K562 (cell line): ENCODE measurements around the gene CSF1R. TPM values are rescaled to one million over a fixed set of nuclear protein-coding genes. Genes with fewer than 3 reads are reported as not detected.

ENCODE experiments used
- ATAC-seq: fragments of 200-7000 bp; cut with Tn5 transposase; 3 replicates; pipeline ENCODE4 v1.9.1; 2020; ENCODE audit warnings: moderate library complexity
- BruUV-seq: library from RNA; stranded (reverse); fragments of 400-500 nt; replicated peaks from 2 replicates; lab custom pipeline; 2021; lab: Mats Ljungman, UMichigan
- CTCF ChIA-PET: fragments of 300-600 bp; formaldehyde crosslinking; extraction: SDS; loops from one replicate; lab custom pipeline; 2021; ENCODE audit warnings: low intra/inter-chr PET ratio; lab: Yijun Ruan, JAX
- POLR2A ChIA-PET: fragments of 300-600, 350-650 bp; sonication (Branson Sonifier 250); formaldehyde crosslinking; extraction: SDS; loops from one replicate; lab custom pipeline; 2021; ENCODE audit warnings: antibody characterized with exemption, inconsistent platforms; lab: Yijun Ruan, JAX
- DNase-seq, 4 experiments: peaks; one replicate each; pipeline versions ENCODE4 v3.0.0 to v3.0.0-alpha.2; 2011 to 2018; ENCODE audit warnings: low spot score in 3 of 4, mixed read lengths in 3 of 4; ENCODE audit errors: extremely low read depth in 1 of 4
- FAIRE-seq: peaks from 2 replicates; lab custom pipeline; 2011; peaks lifted over from hg19 to GRCh38; lab: Jason Lieb, UNC
- H2AFZ ChIP-seq: 2 replicates; pipeline ENCODE4 v1.6.0; 2011; ENCODE audit warnings: low read depth, low read length, control low read depth, inconsistent platforms
- H3K27ac ChIP-seq: fragments of 200-600 bp; 3 replicates; pipeline ENCODE4 v1.8.0; 2011; ENCODE audit warnings: low read depth, mild to moderate bottlenecking, control low read depth, inconsistent platforms, low read length, moderate library complexity, mixed read lengths; ENCODE audit errors: extremely low read depth
- H3K27me3 ChIP-seq, 2 experiments: fragments of 300-600 bp in 1 of 2; 2 replicates in 1 of 2; 3 replicates in 1 of 2; pipeline versions ENCODE4 v1.6.0 to v1.8.0; 2011; ENCODE audit warnings: inconsistent platforms in 2 of 2, low read length in 2 of 2, mild to moderate bottlenecking in 1 of 2, mixed read lengths in 1 of 2, moderate library complexity in 1 of 2; ENCODE audit not compliant: control insufficient read depth in 2 of 2, insufficient read depth in 2 of 2
- H3K36me3 ChIP-seq: fragments of 300-600 bp; 3 replicates; pipeline ENCODE4 v1.8.0; 2011; ENCODE audit warnings: mild to moderate bottlenecking, low read length, inconsistent platforms; ENCODE audit not compliant: control insufficient read depth, insufficient read depth
- H3K4me1 ChIP-seq, 2 experiments: fragments of 200-600 bp in 1 of 2; replicated peaks in 1 of 2; 2 replicates in 1 of 2; 3 replicates in 1 of 2; pipeline versions ENCODE4 v1.5.1 to v1.8.0; 2011; ENCODE audit warnings: inconsistent platforms in 2 of 2, low read length in 2 of 2, mild to moderate bottlenecking in 1 of 2, mixed read lengths in 1 of 2, moderate library complexity in 1 of 2; ENCODE audit not compliant: control insufficient read depth in 2 of 2, insufficient read depth in 2 of 2
- H3K4me2 ChIP-seq: 2 replicates; pipeline ENCODE4 v1.6.1; 2011; ENCODE audit warnings: low read length, control low read depth, inconsistent platforms, mixed read lengths; ENCODE audit not compliant: insufficient read depth
- H3K4me3 ChIP-seq: fragments of 200-600 bp; sonication (generic), shearing (Covaris generic); 2 replicates; pipeline ENCODE4 v1.5.1; 2016; ENCODE audit warnings: control low read depth, inconsistent platforms
- H3K79me2 ChIP-seq: fragments of 200-600 bp; 3 replicates; pipeline ENCODE4 v1.8.0; 2011; ENCODE audit warnings: low read length, inconsistent platforms; ENCODE audit not compliant: control insufficient read depth, insufficient read depth
- H3K9ac ChIP-seq, 2 experiments: 2 replicates each; pipeline versions ENCODE4 v1.6.0 to v1.6.1; 2011; ENCODE audit warnings: low read depth in 2 of 2, low read length in 2 of 2, control low read depth in 1 of 2, inconsistent platforms in 1 of 2, mild to moderate bottlenecking in 1 of 2, mixed read lengths in 1 of 2; ENCODE audit not compliant: insufficient read depth in 1 of 2
- H3K9me1 ChIP-seq: one replicate; pipeline ENCODE4 v1.6.0; 2011; ENCODE audit warnings: inconsistent platforms, mild to moderate bottlenecking, low read length, moderate library complexity; ENCODE audit not compliant: control insufficient read depth, insufficient read depth
- H3K9me3 ChIP-seq: replicated peaks from 2 replicates; pipeline ENCODE4 v1.5.1; 2011; ENCODE audit warnings: low read depth, low read length, inconsistent platforms; ENCODE audit not compliant: control insufficient read depth, insufficient read depth
- H4K20me1 ChIP-seq: replicated peaks from 2 replicates; pipeline ENCODE4 v1.6.1; 2011; ENCODE audit warnings: low read length, inconsistent platforms, mixed read lengths; ENCODE audit not compliant: control insufficient read depth, insufficient read depth
- BRF2 ChIP-seq: IDR thresholded peaks from 3 replicates; pipeline ENCODE4 v1.6.1; 2011; ENCODE audit warnings: borderline replicate concordance, mild to moderate bottlenecking; ENCODE audit not compliant: insufficient read length, insufficient read depth
- DACH1 ChIP-seq: fragments of 450-650 bp; IDR thresholded peaks from 2 replicates; pipeline ENCODE4 v1.6.1; 2018; ENCODE audit not compliant: partially characterized antibody
- FOXO4 ChIP-seq: fragments of 450-650 bp; formaldehyde crosslinking; IDR thresholded peaks from 2 replicates; pipeline ENCODE4 v1.4.0; 2020; ENCODE audit warnings: mild to moderate bottlenecking, moderate library complexity
- GATAD2B ChIP-seq: fragments of 450-650 bp; IDR thresholded peaks from 2 replicates; pipeline ENCODE4 v1.6.1; 2017; ENCODE audit warnings: mild to moderate bottlenecking, borderline replicate concordance
- JUNB ChIP-seq: fragments of 450-650 bp; formaldehyde crosslinking; conservative IDR thresholded peaks from 2 replicates; pipeline ENCODE4 v1.4.0; 2020; ENCODE audit warnings: mild to moderate bottlenecking
- MCM2 ChIP-seq: fragments of 450-650 bp; IDR thresholded peaks from 2 replicates; pipeline ENCODE4 v1.6.1; 2017; ENCODE audit warnings: low read depth, mild to moderate bottlenecking
- MCM3 ChIP-seq: fragments of 450-650 bp; IDR thresholded peaks from 2 replicates; pipeline ENCODE4 v1.6.1; 2016
- MEF2A ChIP-seq: IDR thresholded peaks from 2 replicates; pipeline ENCODE4 v1.6.1; 2011; ENCODE audit warnings: low read depth, mild to moderate bottlenecking, low read length, moderate library complexity; ENCODE audit not compliant: control insufficient read depth
- TSHZ1 ChIP-seq: fragments of 250-450 bp; sonication (Bioruptor Pico); IDR thresholded peaks from 2 replicates; pipeline ENCODE4 v1.4.0; 2020; ENCODE audit warnings: mild to moderate bottlenecking, moderate library complexity
- XRCC5 ChIP-seq: fragments of 200-400 bp; formaldehyde crosslinking; IDR thresholded peaks from 2 replicates; pipeline ENCODE4 v1.6.1; 2017; ENCODE audit warnings: low read depth, mild to moderate bottlenecking, low read length
- ZNF217 ChIP-seq: sonication (generic); formaldehyde crosslinking; IDR thresholded peaks from 2 replicates; pipeline ENCODE4 v1.8.0; 2022; ENCODE audit warnings: mild to moderate bottlenecking, missing genetic modification reagents
- ZNF586 ChIP-seq: fragments of 450-650 bp; formaldehyde crosslinking; conservative IDR thresholded peaks from 2 replicates; pipeline ENCODE4 v1.4.0; 2020; ENCODE audit warnings: mild to moderate bottlenecking, moderate library complexity
- WGBS: fragments of 100-300 bp; shearing (Covaris generic); methylation state at CpG from one replicate; pipeline ENCODE4 v1.1.6; 2016; ENCODE audit warnings: low coverage, mixed read lengths; ENCODE audit not compliant: insufficient coverage; ENCODE audit errors: missing lambda C conversion rate; 5-methylcytosine and 5-hydroxymethylcytosine counted together
- in situ Hi-C: fragments of 300-500 bp; cut with MboI; formaldehyde crosslinking; loops from 4 replicates; pipeline ENCODE4 v1.15.0; 2018; ENCODE audit warnings: inconsistent platforms, mixed read lengths
- intact Hi-C: fragments of 100-400 bp; cut with micrococcal nuclease; formaldehyde crosslinking; loops from 2 replicates; pipeline ENCODE4 v1.14.2; 2022
- polyA plus RNA-seq, 8 experiments: library from polyadenylated mRNA; depleted of rRNA in 4 of 8; stranded (reverse) in 5 of 8; unstranded in 3 of 8; fragments of >200 nt; fragmentation: Nextera tagmentation in 2 of 8; fragmentation: Illumina TruSeq in 1 of 8; extraction: Ambion mirVana in 2 of 8; extraction: Trizol in 1 of 8; gene quantifications; 2 replicates each; pipeline versions ENCODE4 v1.2.1 to v1.2.3, GENCODE V29; 2011 to 2014; ENCODE audit warnings: inconsistent platforms in 1 of 8, missing spikeins in 1 of 8
- total RNA-seq, 7 experiments: library from RNA; depleted of rRNA in 6 of 7; stranded (reverse); fragments of >200 nt in 6 of 7; fragmentation: Illumina TruSeq in 2 of 7; extraction: Trizol in 2 of 7; gene quantifications; 2 replicates each; pipeline versions ENCODE4 v1.2.1 to v1.2.3, GENCODE V29; 2011 to 2021; ENCODE audit warnings: low replicate concordance in 1 of 7
- TF ChIP-seq, protein P1 (sequence below), 2 experiments: fragments of 450-650 bp; IDR thresholded peaks; 2 replicates each; pipeline ENCODE4 v1.6.1; 2018; ENCODE audit warnings: mild to moderate bottlenecking in 2 of 2, low read depth in 1 of 2; ENCODE audit not compliant: partially characterized antibody in 2 of 2

Gene CSF1R
- total and polyA plus RNA-seq, 9 of the 15 experiments (the other 6 are each of a cell fraction or from before 2014, with no cell fraction given), result 0.03 to 0.64 (median 0.20) TPM; not detected in 6

GRCh38 chr5:150134198-150134588, 47.8 kb upstream of the CSF1R start:
- Histone ChIP-seq H3K4me1 (peaks cover 8 to 20% of the 10 kb centered on the region in 2 experiments; a peak in 4 of 5 replicates), H3K9me1 (no peaks in the 10 kb centered on the region), H3K79me2 (no peaks in the 10 kb centered on the region), H3K27ac (no peak overlapping the region), H3K9me3 (no peaks in the 10 kb centered on the region), H3K27me3 (peaks cover 11 to 44% of the 10 kb centered on the region in 2 experiments; a peak in 4 of 5 replicates), H3K4me2 (no peak overlapping the region), H3K36me3 (no peaks in the 10 kb centered on the region), H4K20me1 (no peaks in the 10 kb centered on the region; the same call in 1 of the 2 replicates), H3K9ac (no peak overlapping the region), H3K4me3 (no peak overlapping the region), H2AFZ (no peak overlapping the region)
- ATAC-seq (no peak), FAIRE-seq (no peak), DNase-seq (no peak)
- intact Hi-C loops (no loop called here), in situ Hi-C loops (no loop called here)
- WGBS, result 2% methylated on average over 7 of the region's 7 CpGs
- ChIA-PET POLR2A (interaction anchor here (0.6 to 1.3 kb wide), 4 partner anchors 8 to 367 kb away, joined by 3 to 6 read pairs (median 3); no protein-coding TSS in a partner anchor), CTCF (no interaction called here)
- BruUV-seq, result no TSS peak
- TF ChIP-seq MCM2 (no peak), MCM3 (no peak), DACH1 (no peak), BRF2 (no peak), MEF2A (no peak), ZNF217 (CRISPR knock-in tag) (no peak), GATAD2B (no peak), XRCC5 (no peak), TSHZ1 (CRISPR knock-in tag) (no peak), ZNF586 (no peak), JUNB (CRISPR knock-in tag) (no peak), FOXO4 (no peak)
- TF ChIP-seq, protein P1, sequence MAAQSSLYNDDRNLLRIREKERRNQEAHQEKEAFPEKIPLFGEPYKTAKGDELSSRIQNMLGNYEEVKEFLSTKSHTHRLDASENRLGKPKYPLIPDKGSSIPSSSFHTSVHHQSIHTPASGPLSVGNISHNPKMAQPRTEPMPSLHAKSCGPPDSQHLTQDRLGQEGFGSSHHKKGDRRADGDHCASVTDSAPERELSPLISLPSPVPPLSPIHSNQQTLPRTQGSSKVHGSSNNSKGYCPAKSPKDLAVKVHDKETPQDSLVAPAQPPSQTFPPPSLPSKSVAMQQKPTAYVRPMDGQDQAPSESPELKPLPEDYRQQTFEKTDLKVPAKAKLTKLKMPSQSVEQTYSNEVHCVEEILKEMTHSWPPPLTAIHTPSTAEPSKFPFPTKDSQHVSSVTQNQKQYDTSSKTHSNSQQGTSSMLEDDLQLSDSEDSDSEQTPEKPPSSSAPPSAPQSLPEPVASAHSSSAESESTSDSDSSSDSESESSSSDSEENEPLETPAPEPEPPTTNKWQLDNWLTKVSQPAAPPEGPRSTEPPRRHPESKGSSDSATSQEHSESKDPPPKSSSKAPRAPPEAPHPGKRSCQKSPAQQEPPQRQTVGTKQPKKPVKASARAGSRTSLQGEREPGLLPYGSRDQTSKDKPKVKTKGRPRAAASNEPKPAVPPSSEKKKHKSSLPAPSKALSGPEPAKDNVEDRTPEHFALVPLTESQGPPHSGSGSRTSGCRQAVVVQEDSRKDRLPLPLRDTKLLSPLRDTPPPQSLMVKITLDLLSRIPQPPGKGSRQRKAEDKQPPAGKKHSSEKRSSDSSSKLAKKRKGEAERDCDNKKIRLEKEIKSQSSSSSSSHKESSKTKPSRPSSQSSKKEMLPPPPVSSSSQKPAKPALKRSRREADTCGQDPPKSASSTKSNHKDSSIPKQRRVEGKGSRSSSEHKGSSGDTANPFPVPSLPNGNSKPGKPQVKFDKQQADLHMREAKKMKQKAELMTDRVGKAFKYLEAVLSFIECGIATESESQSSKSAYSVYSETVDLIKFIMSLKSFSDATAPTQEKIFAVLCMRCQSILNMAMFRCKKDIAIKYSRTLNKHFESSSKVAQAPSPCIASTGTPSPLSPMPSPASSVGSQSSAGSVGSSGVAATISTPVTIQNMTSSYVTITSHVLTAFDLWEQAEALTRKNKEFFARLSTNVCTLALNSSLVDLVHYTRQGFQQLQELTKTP (IDR thresholded peaks at IDR 0.05; ENCODE audit: low read depth in 1 of 2, partially characterized antibody in 2 of 2), result no peak
